Measurements from ENCODE around the gene UGP2. TPM values are rescaled to one million over a fixed set of nuclear protein-coding genes. Genes with fewer than 3 reads are reported as not detected.

The UGP2 gene
- total RNA-seq, 1 experiment from 2014 or later, result 55.8 TPM

GRCh38 chr2:63875559-63876245, 34.0 kb downstream of the UGP2 start:
- intact Hi-C loops (cut with micrococcal nuclease), result no loop called here
- Histone ChIP-seq H3K4me2 (ENCODE audit: low read length) (no peak overlapping the region), H3F3A (ENCODE audit: low read length, unreplicated experiment) (no peaks in the 10 kb centered on the region), H3K9ac (ENCODE audit: low read length) (no peak overlapping the region), H3K4me1 (ENCODE audit: insufficient read depth, low read length) (peaks cover 15% of the 10 kb centered on the region), H3K9me2 (replicated peaks; ENCODE audit: low read length) (no peaks in the 10 kb centered on the region), H3K27ac (ENCODE audit: low read length) (no peak overlapping the region), H3K9me3 (ENCODE audit: low read length) (no peaks in the 10 kb centered on the region), H3K4me3 (ENCODE audit: low read length) (no peak overlapping the region), H3K79me2 (ENCODE audit: low read length) (0 out of 2 replicates have a peak, but pooled peaks cover 12% of the 10 kb centered on the region), H4K20me1 (ENCODE audit: low read length) (no peaks in the 10 kb centered on the region), H3K36me3 (ENCODE audit: low read depth, low read length) (peaks cover 12% of the 10 kb centered on the region), H2AFZ (ENCODE audit: low read length) (no peak overlapping the region), H3K27me3 (ENCODE audit: low read length) (no peaks in the 10 kb centered on the region)
- TF ChIP-seq EZH2phosphoT487 (IDR thresholded peaks at IDR 0.05; ENCODE audit: borderline replicate concordance, low read length), result no peak
- no peak for TF ChIP-seq EZH2 (IDR thresholded peaks at IDR 0.05; ENCODE audit: low read length, unreplicated experiment)
- TF ChIP-seq CTCF (conservative IDR thresholded peaks at IDR 0.05; ENCODE audit: low read depth, low read length), result no peak
- ChIA-PET CTCF (no interaction called here), POLR2A (ENCODE audit: unreplicated experiment) (no interaction called here)
- no peak for DNase-seq
- BruUV-seq (replicated peaks), result no TSS peak
- ATAC-seq, result no peak

GRCh38 chr2:63876311-63876710, 34.6 kb downstream of the UGP2 start:
- H3K9me2 ChIP-seq (replicated peaks; ENCODE audit: low read length), result no peaks in the 10 kb centered on the region
- no peaks in the 10 kb centered on the region for H3F3A ChIP-seq (ENCODE audit: low read length, unreplicated experiment)
- no peak overlapping the region for H2AFZ ChIP-seq (ENCODE audit: low read length)
- H3K9me3 ChIP-seq (ENCODE audit: low read length), result no peaks in the 10 kb centered on the region
- H3K79me2 ChIP-seq (ENCODE audit: low read length), result 0 out of 2 replicates have a peak, but pooled peaks cover 12% of the 10 kb centered on the region
- ChIA-PET POLR2A (ENCODE audit: unreplicated experiment) (no interaction called here), CTCF (no interaction called here)
- intact Hi-C loops (cut with micrococcal nuclease), result no loop called here
- no peaks in the 10 kb centered on the region for H3K27me3 ChIP-seq (ENCODE audit: low read length)
- peaks cover 12% of the 10 kb centered on the region for H3K36me3 ChIP-seq (ENCODE audit: low read depth, low read length)
- H3K9ac ChIP-seq (ENCODE audit: low read length), result no peak overlapping the region
- TF ChIP-seq CTCF (conservative IDR thresholded peaks at IDR 0.05; ENCODE audit: low read depth, low read length), result no peak
- no peak for TF ChIP-seq EZH2phosphoT487 (IDR thresholded peaks at IDR 0.05; ENCODE audit: borderline replicate concordance, low read length)
- no peak for TF ChIP-seq EZH2 (IDR thresholded peaks at IDR 0.05; ENCODE audit: low read length, unreplicated experiment)
- no TSS peak for BruUV-seq (replicated peaks)
- ATAC-seq, result no peak
- no peak overlapping the region for H3K4me2 ChIP-seq (ENCODE audit: low read length)
- no peak overlapping the region for H3K27ac ChIP-seq (ENCODE audit: low read length)
- H4K20me1 ChIP-seq (ENCODE audit: low read length), result no peaks in the 10 kb centered on the region
- H3K4me1 ChIP-seq (ENCODE audit: insufficient read depth, low read length), result peaks cover 9% of the 10 kb centered on the region
- no peak for DNase-seq
- no peak overlapping the region for H3K4me3 ChIP-seq (ENCODE audit: low read length)

GRCh38 chr2:63878486-63878885, 36.8 kb downstream of the UGP2 start:
- ATAC-seq, result no peak
- Histone ChIP-seq H3K4me1 (ENCODE audit: insufficient read depth, low read length) (no peaks in the 10 kb centered on the region), H3F3A (ENCODE audit: low read length, unreplicated experiment) (no peaks in the 10 kb centered on the region), H3K9me2 (replicated peaks; ENCODE audit: low read length) (no peaks in the 10 kb centered on the region), H4K20me1 (ENCODE audit: low read length) (no peaks in the 10 kb centered on the region), H3K9me3 (ENCODE audit: low read length) (no peaks in the 10 kb centered on the region), H3K27ac (ENCODE audit: low read length) (no peak overlapping the region), H3K36me3 (ENCODE audit: low read depth, low read length) (peaks cover 18% of the 10 kb centered on the region), H3K4me3 (ENCODE audit: low read length) (no peak overlapping the region), H3K79me2 (ENCODE audit: low read length) (no peaks in the 10 kb centered on the region), H3K4me2 (ENCODE audit: low read length) (no peak overlapping the region), H2AFZ (ENCODE audit: low read length) (no peak overlapping the region), H3K9ac (ENCODE audit: low read length) (no peak overlapping the region), H3K27me3 (ENCODE audit: low read length) (no peaks in the 10 kb centered on the region)
- no peak for DNase-seq
- TF ChIP-seq EZH2 (IDR thresholded peaks at IDR 0.05; ENCODE audit: low read length, unreplicated experiment) (no peak), EZH2phosphoT487 (IDR thresholded peaks at IDR 0.05; ENCODE audit: borderline replicate concordance, low read length) (no peak), CTCF (conservative IDR thresholded peaks at IDR 0.05; ENCODE audit: low read depth, low read length) (no peak)
- ChIA-PET POLR2A (ENCODE audit: unreplicated experiment) (no interaction called here), CTCF (no interaction called here)
- BruUV-seq (replicated peaks), result no TSS peak
- intact Hi-C loops (cut with micrococcal nuclease), result no loop called here

All from PC-3 (cell line).